Measurements from ENCODE around the gene NNT.

DNA sequence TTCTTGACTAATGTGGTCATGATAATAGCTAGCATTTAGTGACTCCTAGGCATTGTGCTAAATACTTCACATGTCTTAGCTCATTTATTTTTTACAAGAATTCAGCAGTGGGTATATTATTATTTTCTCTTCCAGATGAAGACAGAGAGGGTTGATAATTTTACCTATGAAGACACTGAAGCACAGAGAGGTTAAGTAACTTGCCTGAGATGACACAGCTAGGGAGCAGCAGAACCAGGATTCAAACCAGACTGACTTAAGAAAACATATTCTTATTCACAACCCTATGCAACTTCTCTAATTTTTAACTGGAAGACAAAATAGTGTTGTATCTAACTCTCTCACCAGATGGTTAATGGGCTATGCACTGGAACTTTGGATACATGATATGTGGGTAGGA lies 44.8 kb downstream of the NNT start:
- TF ChIP-seq, protein P1, sequence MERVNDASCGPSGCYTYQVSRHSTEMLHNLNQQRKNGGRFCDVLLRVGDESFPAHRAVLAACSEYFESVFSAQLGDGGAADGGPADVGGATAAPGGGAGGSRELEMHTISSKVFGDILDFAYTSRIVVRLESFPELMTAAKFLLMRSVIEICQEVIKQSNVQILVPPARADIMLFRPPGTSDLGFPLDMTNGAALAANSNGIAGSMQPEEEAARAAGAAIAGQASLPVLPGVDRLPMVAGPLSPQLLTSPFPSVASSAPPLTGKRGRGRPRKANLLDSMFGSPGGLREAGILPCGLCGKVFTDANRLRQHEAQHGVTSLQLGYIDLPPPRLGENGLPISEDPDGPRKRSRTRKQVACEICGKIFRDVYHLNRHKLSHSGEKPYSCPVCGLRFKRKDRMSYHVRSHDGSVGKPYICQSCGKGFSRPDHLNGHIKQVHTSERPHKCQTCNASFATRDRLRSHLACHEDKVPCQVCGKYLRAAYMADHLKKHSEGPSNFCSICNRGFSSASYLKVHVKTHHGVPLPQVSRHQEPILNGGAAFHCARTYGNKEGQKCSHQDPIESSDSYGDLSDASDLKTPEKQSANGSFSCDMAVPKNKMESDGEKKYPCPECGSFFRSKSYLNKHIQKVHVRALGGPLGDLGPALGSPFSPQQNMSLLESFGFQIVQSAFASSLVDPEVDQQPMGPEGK (CRISPR knock-in tag; IDR thresholded peaks at IDR 0.05; ENCODE audit: borderline replicate concordance), result no peak
- no peak for TF ChIP-seq ZFP30 (CRISPR knock-in tag; IDR thresholded peaks at IDR 0.05)
- TF ChIP-seq ARNTL (CRISPR knock-in tag; IDR thresholded peaks at IDR 0.05; ENCODE audit: borderline replicate concordance, low read depth), result no peak
- no peak for TF ChIP-seq ZFP3 (CRISPR knock-in tag; IDR thresholded peaks at IDR 0.05)
- TF ChIP-seq, protein P2, sequence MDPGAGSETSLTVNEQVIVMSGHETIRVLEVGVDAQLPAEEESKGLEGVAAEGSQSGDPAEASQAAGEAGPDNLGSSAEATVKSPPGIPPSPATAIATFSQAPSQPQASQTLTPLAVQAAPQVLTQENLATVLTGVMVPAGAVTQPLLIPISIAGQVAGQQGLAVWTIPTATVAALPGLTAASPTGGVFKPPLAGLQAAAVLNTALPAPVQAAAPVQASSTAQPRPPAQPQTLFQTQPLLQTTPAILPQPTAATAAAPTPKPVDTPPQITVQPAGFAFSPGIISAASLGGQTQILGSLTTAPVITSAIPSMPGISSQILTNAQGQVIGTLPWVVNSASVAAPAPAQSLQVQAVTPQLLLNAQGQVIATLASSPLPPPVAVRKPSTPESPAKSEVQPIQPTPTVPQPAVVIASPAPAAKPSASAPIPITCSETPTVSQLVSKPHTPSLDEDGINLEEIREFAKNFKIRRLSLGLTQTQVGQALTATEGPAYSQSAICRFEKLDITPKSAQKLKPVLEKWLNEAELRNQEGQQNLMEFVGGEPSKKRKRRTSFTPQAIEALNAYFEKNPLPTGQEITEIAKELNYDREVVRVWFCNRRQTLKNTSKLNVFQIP (CRISPR knock-in tag; IDR thresholded peaks at IDR 0.05; ENCODE audit: borderline replicate concordance, low read depth), result no peak
- TF ChIP-seq TOX (CRISPR knock-in tag; IDR thresholded peaks at IDR 0.05; ENCODE audit: borderline replicate concordance), result no peak
- no peak for TF ChIP-seq ZC3H10 (CRISPR knock-in tag; IDR thresholded peaks at IDR 0.05)
- TF ChIP-seq, protein P3, sequence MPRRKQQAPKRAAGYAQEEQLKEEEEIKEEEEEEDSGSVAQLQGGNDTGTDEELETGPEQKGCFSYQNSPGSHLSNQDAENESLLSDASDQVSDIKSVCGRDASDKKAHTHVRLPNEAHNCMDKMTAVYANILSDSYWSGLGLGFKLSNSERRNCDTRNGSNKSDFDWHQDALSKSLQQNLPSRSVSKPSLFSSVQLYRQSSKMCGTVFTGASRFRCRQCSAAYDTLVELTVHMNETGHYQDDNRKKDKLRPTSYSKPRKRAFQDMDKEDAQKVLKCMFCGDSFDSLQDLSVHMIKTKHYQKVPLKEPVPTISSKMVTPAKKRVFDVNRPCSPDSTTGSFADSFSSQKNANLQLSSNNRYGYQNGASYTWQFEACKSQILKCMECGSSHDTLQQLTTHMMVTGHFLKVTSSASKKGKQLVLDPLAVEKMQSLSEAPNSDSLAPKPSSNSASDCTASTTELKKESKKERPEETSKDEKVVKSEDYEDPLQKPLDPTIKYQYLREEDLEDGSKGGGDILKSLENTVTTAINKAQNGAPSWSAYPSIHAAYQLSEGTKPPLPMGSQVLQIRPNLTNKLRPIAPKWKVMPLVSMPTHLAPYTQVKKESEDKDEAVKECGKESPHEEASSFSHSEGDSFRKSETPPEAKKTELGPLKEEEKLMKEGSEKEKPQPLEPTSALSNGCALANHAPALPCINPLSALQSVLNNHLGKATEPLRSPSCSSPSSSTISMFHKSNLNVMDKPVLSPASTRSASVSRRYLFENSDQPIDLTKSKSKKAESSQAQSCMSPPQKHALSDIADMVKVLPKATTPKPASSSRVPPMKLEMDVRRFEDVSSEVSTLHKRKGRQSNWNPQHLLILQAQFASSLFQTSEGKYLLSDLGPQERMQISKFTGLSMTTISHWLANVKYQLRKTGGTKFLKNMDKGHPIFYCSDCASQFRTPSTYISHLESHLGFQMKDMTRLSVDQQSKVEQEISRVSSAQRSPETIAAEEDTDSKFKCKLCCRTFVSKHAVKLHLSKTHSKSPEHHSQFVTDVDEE (CRISPR knock-in tag; IDR thresholded peaks at IDR 0.05), result no peak
- no peak for TF ChIP-seq TCF4 (CRISPR knock-in tag; IDR thresholded peaks at IDR 0.05; ENCODE audit: borderline replicate concordance)
